Stimulated activated naive B cell treated with anti-CD40 and anti-IgM and Interleukin-4, amounts not matched to agents 10 μg/mL and 1 μg/mL and 100 μg/mL, for 72 hours (primary cell): ENCODE measurements around the gene IL1RAPL1.

ENCODE experiments used
- ATAC-seq, 2 donors: fragments of 150-1000 bp; cut with Tn5 transposase; replicated peaks; 2 replicates each; pipeline ENCODE4 v1.10.0; 2021; ENCODE audit warnings: moderate library complexity in 1 of 2
- DNase-seq: peaks from one replicate; pipeline ENCODE4 v3.0.0; 2021
- H3K27ac Mint-ChIP-seq: one replicate; pipeline ENCODE4 v1.8.0; 2022; ENCODE audit warnings: mild to moderate bottlenecking, mixed read lengths
- H3K27me3 Mint-ChIP-seq, 2 donors: one replicate each; pipeline ENCODE4 v1.8.0; 2022; ENCODE audit warnings: mixed read lengths in 2 of 2
- H3K36me3 Mint-ChIP-seq, 2 donors: one replicate each; pipeline ENCODE4 v1.8.0; 2022; ENCODE audit warnings: mixed read lengths in 2 of 2, mild to moderate bottlenecking in 1 of 2
- H3K4me1 Mint-ChIP-seq, 2 donors: one replicate each; pipeline ENCODE4 v1.8.0; 2022; ENCODE audit warnings: mixed read lengths in 2 of 2, mild to moderate bottlenecking in 1 of 2
- H3K4me3 Mint-ChIP-seq, 2 donors: one replicate each; pipeline ENCODE4 v1.8.0; 2022; ENCODE audit warnings: mild to moderate bottlenecking in 2 of 2, mixed read lengths in 2 of 2, moderate library complexity in 1 of 2
- H3K9me3 Mint-ChIP-seq, 2 donors: one replicate each; pipeline ENCODE4 v1.8.0; 2022; ENCODE audit warnings: mixed read lengths in 2 of 2, mild to moderate bottlenecking in 1 of 2

Gene IL1RAPL1

DNA sequence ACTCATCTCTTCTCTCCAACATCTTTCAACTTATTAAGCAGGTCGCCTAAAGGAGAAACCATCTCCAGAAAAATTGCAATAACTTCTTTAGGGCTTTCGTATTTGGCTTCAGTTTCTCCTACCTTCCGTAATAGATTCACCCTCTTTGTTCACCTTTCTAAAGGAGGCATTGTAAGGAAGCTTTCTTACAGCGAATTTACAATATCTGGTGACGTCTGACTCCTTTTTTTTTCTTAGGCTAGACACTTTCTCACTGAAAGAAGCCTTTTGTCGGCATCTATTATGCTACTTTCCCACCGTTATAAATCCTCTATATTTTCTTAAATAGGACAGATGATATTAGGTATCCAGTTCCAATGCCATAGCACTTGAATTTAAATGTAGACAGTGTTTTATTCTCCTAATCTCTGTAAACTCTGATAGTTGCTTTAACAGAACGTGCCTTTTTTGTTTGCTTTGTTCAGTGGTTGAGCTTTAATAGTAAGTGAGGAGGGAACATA lies 302.4 kb downstream of the IL1RAPL1 start:
- Mint-ChIP-seq H3K36me3 (no peaks in the 10 kb centered on the region), H3K27ac (no peak overlapping the region), H3K4me3 (no peak overlapping the region), H3K9me3 (no peaks in the 10 kb centered on the region), H3K4me1 (no peaks in the 10 kb centered on the region), H3K27me3 (no peaks in the 10 kb centered on the region)
- DNase-seq (no peak), ATAC-seq (no peak)

DNA sequence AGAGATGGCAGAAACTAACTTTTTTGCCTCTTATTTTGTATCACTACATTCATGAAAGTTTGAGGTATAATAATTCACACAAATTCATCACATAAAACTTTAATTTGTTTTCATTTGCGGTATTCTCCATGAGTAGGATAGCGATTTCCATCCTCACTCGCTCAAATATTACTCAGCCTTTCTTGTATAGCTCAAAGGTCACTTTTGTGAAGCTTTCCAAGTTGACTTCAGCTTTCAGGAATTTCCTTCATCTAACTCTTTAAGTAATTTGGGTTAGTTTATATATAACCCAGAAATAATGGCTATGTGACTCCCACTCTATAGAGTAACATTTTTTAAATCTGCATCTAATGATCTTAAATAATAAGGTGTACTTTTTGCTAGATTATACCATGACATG lies 314.4 kb downstream of the IL1RAPL1 start:
- H3K4me3 Mint-ChIP-seq: no peak overlapping the region
- no peaks in the 10 kb centered on the region for H3K4me1 Mint-ChIP-seq
- H3K9me3 Mint-ChIP-seq: peaks cover 0 to 6% of the 10 kb centered on the region in 2 donors
- H3K27me3 Mint-ChIP-seq: no peaks in the 10 kb centered on the region
- DNase-seq: no peak
- no peak for ATAC-seq
- H3K36me3 Mint-ChIP-seq: no peaks in the 10 kb centered on the region
- no peak overlapping the region for H3K27ac Mint-ChIP-seq

DNA sequence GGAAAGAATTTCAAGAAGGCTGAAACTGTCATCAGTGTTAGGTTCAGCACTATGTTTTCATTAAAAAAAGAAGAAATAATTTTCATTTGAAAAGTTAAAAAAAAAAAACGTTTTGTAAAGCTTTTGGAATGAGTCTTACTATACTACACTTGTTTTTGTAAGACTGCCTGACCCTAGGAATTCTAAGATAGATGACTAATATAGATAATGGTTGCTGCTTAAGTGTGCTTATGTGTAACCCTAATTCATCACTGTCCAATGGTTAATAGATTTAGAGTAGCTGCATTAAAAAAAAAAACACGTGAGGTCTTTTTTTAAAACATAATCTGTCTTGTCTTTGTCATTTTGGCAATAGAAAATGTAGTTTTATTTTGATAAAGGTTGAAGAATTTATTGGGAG lies 323.2 kb downstream of the IL1RAPL1 start:
- DNase-seq (no peak), ATAC-seq (no peak)
- H3K4me1 Mint-ChIP-seq: no peaks in the 10 kb centered on the region
- H3K27ac Mint-ChIP-seq: no peak overlapping the region
- no peaks in the 10 kb centered on the region for H3K27me3 Mint-ChIP-seq
- no peaks in the 10 kb centered on the region for H3K9me3 Mint-ChIP-seq
- peaks cover 0 to 1% of the 10 kb centered on the region in 2 donors for H3K36me3 Mint-ChIP-seq
- H3K4me3 Mint-ChIP-seq: no peak overlapping the region

DNA sequence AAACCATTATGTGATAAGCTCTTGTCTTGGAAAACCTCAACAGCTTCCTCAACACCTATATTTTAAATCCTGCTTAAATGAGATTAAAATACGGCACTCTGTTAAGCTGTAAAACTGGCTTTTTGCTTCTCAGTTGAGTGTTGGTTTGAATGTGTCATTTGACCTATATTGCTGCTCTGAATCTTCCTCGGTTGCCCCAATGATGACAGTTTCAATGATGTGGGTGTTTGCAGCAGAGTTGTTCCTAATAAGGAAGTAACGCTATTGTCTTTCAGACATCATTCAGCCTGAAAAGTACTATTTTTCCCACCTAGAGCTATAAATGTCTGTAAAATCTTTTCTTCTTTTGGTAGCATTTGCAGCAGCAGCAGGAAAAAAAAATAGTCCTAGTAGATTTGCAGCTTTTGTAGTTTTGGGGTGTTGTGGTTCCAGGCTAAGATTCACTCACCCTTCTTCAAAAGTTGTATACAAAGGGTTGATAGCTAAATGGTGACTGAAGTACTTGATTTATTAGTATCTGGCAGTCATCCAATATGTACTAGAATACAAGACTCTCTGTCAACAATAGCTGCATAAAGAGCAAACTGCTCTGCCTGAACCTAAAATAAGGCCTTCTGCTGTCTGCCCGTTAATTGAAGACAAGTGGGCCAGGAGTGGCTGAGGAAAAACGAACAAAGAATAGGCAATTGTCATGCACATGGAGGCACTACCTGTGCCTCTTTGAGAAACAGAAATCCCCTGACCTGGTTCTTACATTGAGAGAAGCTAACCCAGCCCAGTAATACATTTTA lies 333.1 kb downstream of the IL1RAPL1 start:
- DNase-seq (no peak), ATAC-seq (no peak)
- Mint-ChIP-seq H3K36me3 (no peaks in the 10 kb centered on the region), H3K4me1 (no peaks in the 10 kb centered on the region), H3K27ac (no peak overlapping the region), H3K4me3 (no peak overlapping the region), H3K27me3 (no peaks in the 10 kb centered on the region), H3K9me3 (no peaks in the 10 kb centered on the region)

DNA sequence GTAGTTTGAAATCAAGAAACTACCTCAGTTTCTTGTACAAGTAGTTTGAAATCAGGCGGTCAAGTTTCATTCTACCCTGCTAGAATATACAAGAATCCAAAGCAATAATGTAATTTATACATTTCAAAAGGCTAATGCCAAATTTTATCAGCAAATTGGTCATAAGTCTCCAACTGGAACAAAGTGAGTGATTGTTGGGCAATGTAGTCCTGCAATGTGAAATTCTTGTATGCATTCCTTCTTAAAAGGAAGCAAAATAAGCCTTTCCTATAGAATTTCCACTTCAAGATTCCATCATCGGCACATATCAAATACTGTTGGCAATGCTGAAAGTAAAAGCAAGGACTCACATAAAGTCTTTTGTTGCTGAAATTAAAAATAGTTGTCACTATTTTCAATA lies 334.9 kb downstream of the IL1RAPL1 start:
- Mint-ChIP-seq H3K27ac (no peak overlapping the region), H3K9me3 (peaks cover 0 to 2% of the 10 kb centered on the region in 2 donors)

DNA sequence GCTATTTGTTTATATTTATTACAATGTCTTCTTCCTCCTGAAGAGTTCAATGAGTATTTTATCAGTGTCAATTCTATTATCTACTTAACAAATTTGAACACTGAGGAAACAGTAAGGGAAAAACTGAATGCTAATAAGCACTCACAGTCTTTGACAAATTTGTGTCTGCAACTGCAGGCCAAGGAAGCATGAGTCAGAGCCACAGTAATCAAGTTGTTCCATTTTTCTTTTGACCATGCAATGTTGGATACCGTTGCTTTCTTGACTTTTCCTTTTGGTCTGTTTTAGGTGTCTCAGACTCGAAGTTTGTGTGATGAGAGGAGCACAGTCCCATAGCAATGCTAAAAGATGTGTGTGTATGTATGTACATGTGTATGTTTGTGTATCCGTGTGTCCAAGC lies 359.6 kb downstream of the IL1RAPL1 start:
- Mint-ChIP-seq H3K9me3 (no peaks in the 10 kb centered on the region), H3K27ac (no peak overlapping the region), H3K4me1 (no peaks in the 10 kb centered on the region), H3K36me3 (no peaks in the 10 kb centered on the region), H3K27me3 (no peaks in the 10 kb centered on the region), H3K4me3 (no peak overlapping the region)
- DNase-seq (no peak), ATAC-seq (no peak)

More for the DNA sequence above, 334.9 kb downstream of the IL1RAPL1 start:
- no peak for DNase-seq
- Mint-ChIP-seq H3K4me1 (no peaks in the 10 kb centered on the region), H3K27me3 (no peaks in the 10 kb centered on the region), H3K4me3 (no peak overlapping the region), H3K36me3 (no peaks in the 10 kb centered on the region)
- no peak for ATAC-seq

DNA sequence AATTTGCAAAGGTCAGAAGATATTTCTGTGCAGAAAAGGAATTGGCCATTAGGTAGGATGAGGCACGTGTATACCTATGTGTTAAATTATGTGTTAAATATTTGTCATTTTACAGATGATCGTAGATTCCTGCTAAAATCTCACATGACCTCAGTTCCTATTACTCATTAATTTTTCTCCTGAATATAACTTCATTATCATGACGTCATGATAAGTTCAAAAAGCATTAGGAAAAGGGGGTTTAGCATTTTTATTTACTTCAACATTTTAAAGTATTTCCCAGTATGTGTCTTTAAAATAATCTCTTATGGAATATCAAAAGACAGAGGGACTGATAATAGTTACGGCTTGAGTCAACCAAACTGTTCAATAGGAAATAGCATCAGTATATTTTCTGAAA lies 372.8 kb downstream of the IL1RAPL1 start:
- H3K9me3 Mint-ChIP-seq: no peaks in the 10 kb centered on the region
- ATAC-seq (no peak), DNase-seq (no peak)
- H3K4me1 Mint-ChIP-seq: no peaks in the 10 kb centered on the region
- H3K27ac Mint-ChIP-seq: no peak overlapping the region
- H3K36me3 Mint-ChIP-seq: no peaks in the 10 kb centered on the region
- no peaks in the 10 kb centered on the region for H3K27me3 Mint-ChIP-seq
- H3K4me3 Mint-ChIP-seq: no peak overlapping the region

DNA sequence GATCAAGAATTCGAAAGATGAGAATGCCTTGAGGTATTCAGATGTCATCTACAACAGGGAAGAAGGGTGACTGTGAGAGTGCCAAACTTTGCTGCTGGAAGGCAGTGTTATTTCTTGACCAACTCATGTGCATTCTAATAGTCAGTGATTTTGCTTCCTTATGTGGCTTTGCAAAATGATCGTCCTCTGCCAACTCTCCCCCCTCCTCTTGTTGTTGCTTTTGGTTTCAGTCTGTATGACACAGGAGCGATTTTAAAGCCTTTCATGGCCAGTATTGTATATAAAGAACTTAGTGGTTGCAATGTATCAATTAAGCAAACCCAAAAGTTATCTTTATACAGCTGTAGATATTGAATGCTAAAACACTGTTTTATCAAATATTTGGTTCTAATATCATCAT lies 379.1 kb downstream of the IL1RAPL1 start:
- no peaks in the 10 kb centered on the region for H3K27me3 Mint-ChIP-seq
- ATAC-seq: no peak
- H3K27ac Mint-ChIP-seq: no peak overlapping the region
- H3K36me3 Mint-ChIP-seq: no peaks in the 10 kb centered on the region
- no peaks in the 10 kb centered on the region for H3K4me1 Mint-ChIP-seq
- DNase-seq: no peak
- H3K9me3 Mint-ChIP-seq: no peaks in the 10 kb centered on the region
- H3K4me3 Mint-ChIP-seq: no peak overlapping the region

DNA sequence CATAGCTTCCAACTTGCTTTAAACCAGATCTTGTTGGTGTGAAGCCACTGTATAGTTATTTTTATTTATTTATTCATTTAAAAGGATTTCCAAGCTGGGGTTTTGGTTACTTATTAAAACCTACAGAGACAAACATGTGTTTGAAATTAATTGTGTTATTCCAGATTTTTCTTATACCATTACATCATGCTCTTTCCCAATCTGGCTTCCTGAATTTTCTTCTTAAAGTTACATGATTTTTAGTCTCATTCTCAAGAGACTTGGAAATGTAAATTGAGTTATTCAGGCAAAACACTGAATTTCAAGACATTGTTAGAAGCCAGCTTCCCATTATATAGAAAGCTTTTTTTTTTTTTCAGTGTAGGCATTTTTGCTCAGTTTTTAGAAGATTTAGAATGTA lies 381.9 kb downstream of the IL1RAPL1 start:
- no peak overlapping the region for H3K4me3 Mint-ChIP-seq
- H3K27ac Mint-ChIP-seq: no peak overlapping the region
- DNase-seq (no peak), ATAC-seq (no peak)
- no peaks in the 10 kb centered on the region for H3K36me3 Mint-ChIP-seq
- H3K27me3 Mint-ChIP-seq: no peaks in the 10 kb centered on the region
- H3K4me1 Mint-ChIP-seq: no peaks in the 10 kb centered on the region
- H3K9me3 Mint-ChIP-seq: peaks cover 0 to 2% of the 10 kb centered on the region in 2 donors

DNA sequence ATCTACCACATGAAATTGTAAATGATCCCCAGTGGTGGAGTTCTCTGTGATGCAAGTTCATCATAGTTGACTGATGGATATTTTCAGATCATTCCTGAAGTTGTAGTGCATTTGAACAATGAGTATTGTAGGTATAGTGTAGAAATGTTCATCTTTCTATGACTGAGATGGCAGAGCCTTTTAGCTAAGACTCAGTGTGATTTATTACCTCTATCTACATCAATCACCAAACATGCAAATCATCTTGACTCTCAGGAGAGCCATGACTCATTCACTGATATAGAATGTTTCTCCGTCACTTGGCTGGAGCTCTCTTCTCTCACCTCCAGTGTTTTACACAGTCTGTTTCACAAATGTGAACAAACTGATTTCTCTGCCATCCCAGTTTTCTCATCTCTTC lies 392.6 kb downstream of the IL1RAPL1 start:
- Mint-ChIP-seq H3K27me3 (no peaks in the 10 kb centered on the region), H3K36me3 (no peaks in the 10 kb centered on the region), H3K9me3 (peaks cover 9 to 12% of the 10 kb centered on the region in 2 donors), H3K27ac (no peak overlapping the region), H3K4me3 (no peak overlapping the region), H3K4me1 (no peaks in the 10 kb centered on the region)
- DNase-seq (no peak), ATAC-seq (no peak)

DNA sequence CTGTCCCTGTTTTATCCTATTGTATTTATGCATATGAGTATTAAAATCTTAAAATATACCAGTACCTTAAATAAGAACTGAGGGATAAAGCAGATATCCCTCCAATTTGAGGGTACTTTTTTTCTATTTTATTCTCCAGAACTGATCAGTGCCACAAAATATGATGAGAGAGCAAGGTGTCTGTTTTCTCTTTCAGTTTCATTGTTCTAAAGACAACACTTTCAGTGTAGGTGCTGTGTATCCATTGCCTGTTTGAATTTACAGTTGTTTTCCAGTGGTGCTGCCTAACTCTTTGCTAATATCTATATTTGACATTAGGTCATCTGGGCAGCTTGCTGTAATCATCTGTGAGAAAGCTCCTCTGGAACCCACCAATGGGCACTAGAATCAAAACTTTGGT lies 394.7 kb downstream of the IL1RAPL1 start:
- H3K27me3 Mint-ChIP-seq: no peaks in the 10 kb centered on the region
- no peak for DNase-seq
- no peaks in the 10 kb centered on the region for H3K36me3 Mint-ChIP-seq
- H3K27ac Mint-ChIP-seq: no peak overlapping the region
- H3K4me3 Mint-ChIP-seq: no peak overlapping the region
- peaks cover 9 to 12% of the 10 kb centered on the region in 2 donors for H3K9me3 Mint-ChIP-seq
- no peaks in the 10 kb centered on the region for H3K4me1 Mint-ChIP-seq
- no peak for ATAC-seq

DNA sequence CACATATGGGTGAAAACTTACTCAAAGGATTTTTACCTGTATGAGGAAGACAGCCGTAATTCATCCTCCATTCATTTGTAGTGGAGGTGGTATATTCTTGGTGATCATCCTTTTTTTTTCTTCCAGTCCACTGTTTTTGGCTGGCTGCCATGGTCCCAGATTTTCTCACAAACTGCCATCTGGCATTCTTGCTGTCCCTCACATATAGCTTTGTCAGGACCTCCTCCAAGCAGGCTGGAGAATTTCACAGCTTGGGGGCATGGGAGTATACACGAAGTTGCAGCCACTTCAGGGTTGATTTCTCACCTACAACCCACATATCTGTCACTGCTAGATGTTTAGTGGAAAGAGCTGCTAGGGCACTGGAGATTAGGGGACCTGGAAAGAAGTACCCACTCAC lies 401.0 kb downstream of the IL1RAPL1 start:
- H3K4me3 Mint-ChIP-seq: no peak overlapping the region
- ATAC-seq: no peak
- no peaks in the 10 kb centered on the region for H3K36me3 Mint-ChIP-seq
- no peak overlapping the region for H3K27ac Mint-ChIP-seq
- no peaks in the 10 kb centered on the region for H3K27me3 Mint-ChIP-seq
- no peaks in the 10 kb centered on the region for H3K4me1 Mint-ChIP-seq
- H3K9me3 Mint-ChIP-seq: peaks cover 0 to 2% of the 10 kb centered on the region in 2 donors
- no peak for DNase-seq

DNA sequence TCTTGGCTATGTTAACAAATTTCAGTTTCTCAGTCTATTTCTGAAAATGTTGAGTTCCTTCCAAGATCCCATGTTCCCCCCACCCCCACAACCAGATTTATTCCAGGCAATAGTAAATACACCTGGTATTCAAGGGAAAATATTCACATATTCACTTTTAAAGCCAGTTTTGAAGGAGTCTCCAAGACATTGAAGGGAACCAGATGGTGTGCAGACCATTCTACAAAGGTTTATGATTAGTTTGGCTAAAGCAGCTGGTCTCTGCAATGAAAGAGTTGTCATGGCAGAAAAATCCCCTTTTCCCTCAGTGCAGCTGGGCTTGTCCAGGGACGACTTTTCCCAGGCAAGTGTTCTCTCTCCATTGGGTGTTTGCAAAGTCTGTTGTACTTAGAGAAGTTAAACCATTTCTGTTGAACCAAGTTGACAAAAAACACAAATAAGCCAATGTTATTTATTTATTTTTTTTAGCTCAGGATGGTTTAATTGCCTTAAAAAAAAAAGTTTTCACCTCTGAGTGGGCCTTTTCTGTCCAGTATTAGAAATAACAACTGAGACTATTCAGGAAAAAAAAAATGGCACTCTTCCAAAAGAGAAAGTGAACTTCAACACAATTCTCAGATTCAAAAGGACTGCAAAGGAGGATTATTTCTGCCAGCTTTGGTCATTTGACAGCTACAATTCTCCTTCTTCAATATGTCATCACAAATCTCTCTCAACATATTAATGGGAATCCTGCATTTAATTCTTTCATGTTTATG lies 410.6 kb downstream of the IL1RAPL1 start:
- Mint-ChIP-seq H3K4me1 (no peaks in the 10 kb centered on the region), H3K9me3 (peaks cover 0 to 3% of the 10 kb centered on the region in 2 donors), H3K4me3 (no peak overlapping the region), H3K27me3 (no peaks in the 10 kb centered on the region), H3K27ac (no peak overlapping the region), H3K36me3 (no peaks in the 10 kb centered on the region)
- no peak for DNase-seq
- no peak for ATAC-seq

DNA sequence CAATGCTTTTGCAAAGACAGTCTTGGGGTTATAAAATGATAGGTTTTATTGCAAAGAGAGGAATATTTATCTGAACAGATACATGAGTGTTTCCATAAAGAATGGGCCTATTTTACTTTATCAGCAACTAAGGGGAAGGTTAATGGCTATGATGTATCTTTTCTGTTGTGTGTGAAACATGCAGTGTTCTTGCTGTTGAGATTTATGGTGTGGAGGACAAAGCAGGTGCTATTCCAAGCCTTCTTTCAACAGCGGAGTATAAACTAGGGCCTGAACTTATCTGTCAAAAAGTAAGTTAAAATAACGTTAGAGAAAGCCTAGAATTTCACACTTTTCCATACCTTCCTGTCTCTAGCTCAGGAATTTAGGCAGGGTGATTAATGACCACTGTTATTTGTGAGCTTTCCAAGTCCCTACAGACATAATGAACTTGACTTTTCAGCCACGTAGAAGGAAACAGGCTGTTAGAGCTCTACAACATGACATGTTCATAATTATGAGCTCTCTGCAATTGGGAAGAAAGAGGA lies 411.4 kb downstream of the IL1RAPL1 start:
- Mint-ChIP-seq H3K9me3 (no peaks in the 10 kb centered on the region), H3K4me3 (no peak overlapping the region), H3K4me1 (no peaks in the 10 kb centered on the region), H3K27ac (no peak overlapping the region), H3K27me3 (no peaks in the 10 kb centered on the region), H3K36me3 (no peaks in the 10 kb centered on the region)
- ATAC-seq: no peak
- no peak for DNase-seq

DNA sequence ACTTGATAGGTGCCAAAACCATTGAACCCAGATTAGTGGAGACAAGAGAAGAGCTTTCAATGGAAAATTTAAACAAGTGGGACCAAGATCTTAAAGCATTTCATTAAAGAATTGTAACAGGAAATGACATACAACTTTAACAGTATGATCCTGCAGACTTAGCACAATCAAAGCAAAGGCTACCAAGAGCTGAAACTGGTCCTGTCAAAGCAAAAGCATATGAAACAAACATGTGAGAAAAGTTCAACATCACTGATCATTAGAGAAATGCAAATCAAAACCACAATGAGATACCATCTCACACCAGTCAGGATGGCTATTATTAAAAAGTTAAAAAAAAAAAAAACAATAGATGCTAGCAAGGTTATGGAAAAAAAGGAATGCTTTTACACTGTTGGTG lies 425.6 kb downstream of the IL1RAPL1 start:
- Mint-ChIP-seq H3K36me3 (no peaks in the 10 kb centered on the region), H3K27me3 (no peaks in the 10 kb centered on the region), H3K4me1 (no peaks in the 10 kb centered on the region), H3K9me3 (peaks cover 0 to 5% of the 10 kb centered on the region in 2 donors), H3K27ac (no peak overlapping the region), H3K4me3 (no peak overlapping the region)
- ATAC-seq (no peak), DNase-seq (no peak)
